ENCODE results near the gene EPYC. TPM values are rescaled to one million over a fixed set of nuclear protein-coding genes. Genes with fewer than 3 reads are reported as not detected.
A peak's percentile ranks its signal among the peaks of the same experiment; 100 is the strongest.

Gene EPYC
- total RNA-seq, 1 donor = not detected

GRCh38 chr12:90972226-90972625 lies 32.5 kb downstream of the EPYC start:
- TF ChIP-seq CTCF (IDR thresholded peaks at IDR 0.05; ENCODE audit: insufficient read depth, low read depth, low read length) = no peak
- DNase-seq (ENCODE audit: low read depth) = peak; percentile 59
- no peak overlapping the region for H3K4me3 ChIP-seq (ENCODE audit: low read depth, low read length)

DNA sequence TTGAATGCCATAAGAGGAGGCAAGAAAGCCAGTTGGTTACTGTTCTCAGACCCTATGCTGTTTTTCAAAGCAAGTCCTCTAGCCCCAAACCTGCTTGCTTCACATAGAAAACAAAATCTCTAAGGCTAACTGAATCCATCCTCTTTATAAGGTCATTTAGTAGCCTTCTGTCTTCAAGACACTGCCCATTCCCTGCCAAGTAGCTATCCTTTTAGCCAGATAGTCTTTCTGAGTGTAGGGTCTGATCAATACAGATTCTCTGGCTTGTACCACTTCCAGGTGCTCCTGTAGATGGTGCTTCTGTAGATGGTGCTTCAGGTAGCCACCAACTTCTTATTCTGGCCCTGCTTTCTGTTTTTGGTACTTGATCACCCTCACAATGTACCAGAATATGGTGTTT lies 33.9 kb downstream of the EPYC start:
- DNase-seq (ENCODE audit: low read depth) = no peak
- no peak for TF ChIP-seq CTCF (IDR thresholded peaks at IDR 0.05; ENCODE audit: insufficient read depth, low read depth, low read length)
- H3K4me3 ChIP-seq (ENCODE audit: low read depth, low read length) = no peak overlapping the region

DNA sequence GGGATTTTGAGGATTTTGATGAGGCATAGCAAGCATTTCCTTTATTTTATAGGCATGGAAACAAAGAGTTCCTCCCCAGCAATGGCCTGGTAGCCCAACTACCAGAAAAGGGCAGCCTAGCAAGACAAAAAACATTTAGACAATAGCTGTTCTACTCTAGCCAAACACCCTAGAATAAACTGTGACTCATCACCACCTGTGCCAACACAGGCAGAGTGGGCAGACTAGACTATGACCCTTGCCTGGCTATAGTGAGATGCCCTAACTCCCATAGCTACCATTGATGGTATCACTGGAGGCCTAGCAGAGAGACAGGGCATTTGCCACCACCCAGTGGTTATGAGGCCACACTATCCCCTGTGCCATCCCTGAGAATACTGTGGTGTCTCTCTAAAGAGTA lies 34.3 kb downstream of the EPYC start:
- no peak for DNase-seq (ENCODE audit: low read depth)
- no peak overlapping the region for H3K4me3 ChIP-seq (ENCODE audit: low read depth, low read length)
- TF ChIP-seq CTCF (IDR thresholded peaks at IDR 0.05; ENCODE audit: insufficient read depth, low read depth, low read length) = no peak

DNA sequence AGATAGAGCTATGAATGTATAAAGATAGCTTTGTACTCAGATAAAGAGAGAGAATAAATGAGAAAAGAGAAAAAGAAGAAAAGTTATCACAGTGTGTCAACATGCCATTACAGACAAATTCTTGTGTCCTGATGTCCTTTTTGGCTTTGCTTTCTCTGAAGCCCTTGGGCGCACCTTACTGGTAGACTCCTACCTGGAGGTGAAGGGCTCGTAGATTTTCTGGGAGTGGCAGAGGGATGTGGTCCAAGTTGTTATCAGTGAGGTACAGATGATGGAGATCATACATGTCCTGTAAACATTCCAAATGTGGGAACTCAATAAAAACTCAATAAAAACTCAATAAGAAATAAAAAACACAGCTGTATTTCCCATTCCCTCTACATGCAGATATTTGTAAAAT lies 34.9 kb downstream of the EPYC start:
- H3K4me3 ChIP-seq (ENCODE audit: low read depth, low read length) = no peak overlapping the region
- no peak for TF ChIP-seq CTCF (IDR thresholded peaks at IDR 0.05; ENCODE audit: insufficient read depth, low read depth, low read length)
- DNase-seq (ENCODE audit: low read depth) = no peak

GRCh38 chr12:90969346-90969745 lies 35.4 kb downstream of the EPYC start:
- TF ChIP-seq CTCF (IDR thresholded peaks at IDR 0.05; ENCODE audit: insufficient read depth, low read depth, low read length) = no peak
- H3K4me3 ChIP-seq (ENCODE audit: low read depth, low read length) = no peak overlapping the region
- DNase-seq (ENCODE audit: low read depth) = no peak

DNA sequence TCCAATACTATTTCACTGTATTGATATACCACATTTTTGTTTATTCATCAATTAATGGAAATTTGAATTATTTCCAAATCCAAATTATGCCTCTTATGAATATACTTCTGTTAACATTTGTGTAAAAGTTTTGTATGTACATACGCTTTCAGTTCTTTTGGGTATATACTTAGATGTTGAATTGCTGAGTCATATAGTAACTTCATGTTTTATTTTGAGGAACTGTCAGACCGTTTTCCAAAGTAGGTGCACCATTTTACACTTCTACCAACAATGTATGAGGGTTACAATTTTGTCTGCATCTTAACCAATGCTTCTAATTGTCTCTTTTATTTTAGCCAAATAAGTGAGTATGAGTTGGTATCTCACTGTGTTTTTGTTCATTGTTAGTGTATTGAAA lies 39.6 kb downstream of the EPYC start:
- no peak for DNase-seq (ENCODE audit: low read depth)
- TF ChIP-seq CTCF (IDR thresholded peaks at IDR 0.05; ENCODE audit: insufficient read depth, low read depth, low read length) = no peak
- no peak overlapping the region for H3K4me3 ChIP-seq (ENCODE audit: low read depth, low read length)

DNA sequence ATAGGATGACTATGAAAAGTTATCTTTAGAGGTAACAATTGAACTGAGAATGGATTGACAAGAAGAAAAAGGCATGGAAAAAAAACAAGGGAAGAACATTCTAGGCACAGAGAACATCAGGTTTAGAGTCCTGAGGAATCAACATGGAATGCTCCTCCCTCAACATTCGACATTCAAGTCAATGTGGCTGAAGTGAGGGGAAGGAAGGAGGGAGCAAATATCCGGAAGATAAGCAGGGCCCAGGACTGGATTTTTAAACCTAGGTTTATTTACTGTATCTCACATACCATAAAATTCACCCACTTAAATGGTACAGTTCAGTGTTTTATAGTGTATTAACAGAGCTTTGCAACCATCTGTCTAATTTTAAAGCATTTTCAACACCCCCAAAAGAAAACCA lies 40.2 kb downstream of the EPYC start:
- DNase-seq (ENCODE audit: low read depth) = no peak
- TF ChIP-seq CTCF (IDR thresholded peaks at IDR 0.05; ENCODE audit: insufficient read depth, low read depth, low read length) = no peak
- no peak overlapping the region for H3K4me3 ChIP-seq (ENCODE audit: low read depth, low read length)

Data from fibroblast of villous mesenchyme (primary cell).